BLaER1 treated with 17β-estradiol and CSF1 and Interleukin-3, amounts not matched to agents 10 nM and 100 nM (cell line): ENCODE measurements around the gene ADK.
"Not testable (repeated sequence)": the region's sequence is repeated elsewhere in the genome, so short reads cannot be mapped to it uniquely, and the experiment has no call there.

Experiments
- H3K27ac ChIP-seq, 11 experiments: shearing (Covaris generic); formaldehyde crosslinking; 2 replicates each; pipeline ENCODE4 v1.8.1; 2022
- H3K27me3 ChIP-seq, 11 experiments: shearing (Covaris generic); formaldehyde crosslinking; 2 replicates each; pipeline ENCODE4 v1.8.1; 2022
- H3K36me3 ChIP-seq, 11 experiments: shearing (Covaris generic); formaldehyde crosslinking; 2 replicates each; pipeline ENCODE4 v1.8.1; 2022
- H3K4me1 ChIP-seq, 10 experiments: shearing (Covaris generic); formaldehyde crosslinking; 2 replicates each; pipeline ENCODE4 v1.8.1; 2022
- H3K4me2 ChIP-seq, 11 experiments: shearing (Covaris generic); formaldehyde crosslinking; 2 replicates each; pipeline ENCODE4 v1.8.1; 2022
- H3K4me3 ChIP-seq, 10 experiments: shearing (Covaris generic); formaldehyde crosslinking; 2 replicates each; pipeline ENCODE4 v1.8.1; 2022
- H3K9ac ChIP-seq, 11 experiments: shearing (Covaris generic); formaldehyde crosslinking; 2 replicates each; pipeline ENCODE4 v1.8.1; 2022
- H3K9me3 ChIP-seq, 11 experiments: shearing (Covaris generic); formaldehyde crosslinking; replicated peaks in 1 of 11; 2 replicates each; pipeline ENCODE4 v1.8.1; 2022
- H4K20me1 ChIP-seq, 11 experiments: shearing (Covaris generic); formaldehyde crosslinking; 2 replicates each; pipeline ENCODE4 v1.8.1; 2022
- Cebpa-rat ChIP-seq, 11 experiments: shearing (Covaris generic); IDR thresholded peaks; 2 replicates each; pipeline ENCODE4 v1.8.1; 2022

Gene ADK

GRCh38 chr10:74206746-74207145 lies 55.7 kb downstream of the ADK start:
- Histone ChIP-seq H3K4me1 (peaks cover 0 to 13% (median 9%) of the 10 kb centered on the region in 10 experiments; a peak in 13 of 20 replicates), H3K9me3 (no peaks in the 10 kb centered on the region), H4K20me1 (peaks cover 6 to 57% (median 28%) of the 10 kb centered on the region in 11 experiments; a peak in 18 of 22 replicates), H3K4me2 (no peak overlapping the region), H3K27me3 (no peaks in the 10 kb centered on the region), H3K27ac (no peak overlapping the region), H3K4me3 (no peak overlapping the region), H3K9ac (no peak overlapping the region), H3K36me3 (peaks cover 22 to 72% (median 48%) of the 10 kb centered on the region in 11 experiments)
- TF ChIP-seq Cebpa-rat (IDR thresholded peaks at IDR 0.05), result no peak

GRCh38 chr10:74207691-74208480 lies 56.9 kb downstream of the ADK start:
- peaks cover 0 to 13% (median 9%) of the 10 kb centered on the region in 10 experiments; a peak in 13 of 20 replicates for H3K4me1 ChIP-seq
- TF ChIP-seq Cebpa-rat (IDR thresholded peaks at IDR 0.05), result no peak
- H3K36me3 ChIP-seq, result peaks cover 13 to 60% (median 38%) of the 10 kb centered on the region in 11 experiments
- H3K27me3 ChIP-seq, result no peaks in the 10 kb centered on the region
- peak overlapping the region in 7 of 11 experiments; percentile 15 to 44 (median 30); a peak in 9 of 22 replicates for H3K4me2 ChIP-seq
- H3K27ac ChIP-seq, result no peak overlapping the region
- H3K9ac ChIP-seq, result no peak overlapping the region
- no peak overlapping the region for H3K4me3 ChIP-seq
- no peaks in the 10 kb centered on the region for H3K9me3 ChIP-seq
- H4K20me1 ChIP-seq, result peaks cover 6 to 61% (median 34%) of the 10 kb centered on the region in 11 experiments; a peak in 19 of 22 replicates

GRCh38 chr10:74208997-74209396 lies 58.0 kb downstream of the ADK start:
- Histone ChIP-seq H3K4me2 (no peak overlapping the region), H3K36me3 (peaks cover 9 to 51% (median 31%) of the 10 kb centered on the region in 11 experiments), H4K20me1 (peaks cover 6 to 70% (median 39%) of the 10 kb centered on the region in 11 experiments; a peak in 19 of 22 replicates), H3K9ac (no peak overlapping the region), H3K27ac (no peak overlapping the region), H3K4me1 (peaks cover 0 to 13% (median 9%) of the 10 kb centered on the region in 10 experiments; a peak in 13 of 20 replicates), H3K9me3 (no peaks in the 10 kb centered on the region), H3K27me3 (no peaks in the 10 kb centered on the region), H3K4me3 (no peak overlapping the region)
- no peak for TF ChIP-seq Cebpa-rat (IDR thresholded peaks at IDR 0.05)

- Histone ChIP-seq H3K4me3 (no peak overlapping the region), H4K20me1 (peaks cover under 1 to 57% (median 21%) of the 10 kb centered on the region in 11 experiments; a peak in 19 of 22 replicates), H3K27me3 (no peaks in the 10 kb centered on the region), H3K9ac (no peak overlapping the region), H3K27ac (no peak overlapping the region), H3K4me1 (peaks cover 0 to 4% (median 3%) of the 10 kb centered on the region in 10 experiments; a peak in 13 of 20 replicates), H3K4me2 (no peak overlapping the region), H3K9me3 (peaks cover 0 to 25% (median 18%) of the 10 kb centered on the region in 11 experiments; a peak in 17 of 22 replicates), H3K36me3 (peaks cover 0 to 38% (median 24%) of the 10 kb centered on the region in 11 experiments; a peak in 19 of 22 replicates)
- no peak for TF ChIP-seq Cebpa-rat (IDR thresholded peaks at IDR 0.05)
These were observed 62.0 kb downstream of the ADK start for GRCh38 chr10:74213019-74213418.

GRCh38 chr10:74213571-74214162 lies 62.6 kb downstream of the ADK start:
- no peak overlapping the region for H3K4me3 ChIP-seq
- TF ChIP-seq Cebpa-rat (IDR thresholded peaks at IDR 0.05), result no peak
- H3K4me2 ChIP-seq, result no peak overlapping the region
- no peak overlapping the region for H3K9ac ChIP-seq
- peaks cover 0 to 38% (median 23%) of the 10 kb centered on the region in 11 experiments; a peak in 19 of 22 replicates for H3K36me3 ChIP-seq
- peaks cover 0 to 25% (median 18%) of the 10 kb centered on the region in 11 experiments; a peak in 17 of 22 replicates for H3K9me3 ChIP-seq
- no peaks in the 10 kb centered on the region for H3K27me3 ChIP-seq
- no peaks in the 10 kb centered on the region; a peak in 2 of 20 replicates for H3K4me1 ChIP-seq
- H3K27ac ChIP-seq, result no peak overlapping the region
- H4K20me1 ChIP-seq, result peaks cover 0 to 51% (median 16%) of the 10 kb centered on the region in 11 experiments; a peak in 14 of 22 replicates

- not testable (repeated sequence) for H3K4me2 ChIP-seq, H3K9ac ChIP-seq, H3K27ac ChIP-seq, H3K4me1 ChIP-seq, H3K27me3 ChIP-seq, H3K4me3 ChIP-seq
- Histone ChIP-seq H3K36me3 (peaks cover 0 to 29% (median 17%) of the 10 kb centered on the region in 11 experiments; a peak in 19 of 22 replicates), H4K20me1 (peaks cover 0 to 24% (median 10%) of the 10 kb centered on the region in 11 experiments; a peak in 11 of 22 replicates), H3K9me3 (peaks cover 0 to 25% (median 18%) of the 10 kb centered on the region in 11 experiments; a peak in 17 of 22 replicates)
These were observed 66.1 kb downstream of the ADK start for GRCh38 chr10:74217110-74217509.

- H3K27ac ChIP-seq, H3K4me2 ChIP-seq, H3K9me3 ChIP-seq, H4K20me1 ChIP-seq, H3K4me3 ChIP-seq, H3K27me3 ChIP-seq, H3K4me1 ChIP-seq, H3K9ac ChIP-seq: not testable (repeated sequence)
- peaks cover 0 to 20% (median 5%) of the 10 kb centered on the region in 11 experiments; a peak in 11 of 22 replicates for H3K36me3 ChIP-seq
These were observed 71.4 kb downstream of the ADK start for GRCh38 chr10:74222467-74222866.

GRCh38 chr10:74223755-74224529 lies 72.9 kb downstream of the ADK start:
- Histone ChIP-seq H3K4me1 (peaks cover 7 to 22% (median 16%) of the 10 kb centered on the region in 10 experiments), H3K36me3 (peaks cover 0 to 20% (median 5%) of the 10 kb centered on the region in 11 experiments; a peak in 11 of 22 replicates), H3K27ac (no peak overlapping the region), H3K27me3 (no peaks in the 10 kb centered on the region), H3K4me3 (no peak overlapping the region), H3K9me3 (no peaks in the 10 kb centered on the region), H3K4me2 (no peak overlapping the region), H3K9ac (no peak overlapping the region), H4K20me1 (0 out of 22 replicates have a peak, but pooled peaks cover 0 to 5% (median 0%) of the 10 kb centered on the region in 11 experiments)
- TF ChIP-seq Cebpa-rat (IDR thresholded peaks at IDR 0.05), result no peak
